ENCODE results near the gene PID1. TPM values are rescaled to one million over a fixed set of nuclear protein-coding genes. Genes with fewer than 3 reads are reported as not detected.

PID1 gene
- total and polyA plus RNA-seq, 5 donors from 2014 or later = 0.09 TPM; not detected in 4

DNA sequence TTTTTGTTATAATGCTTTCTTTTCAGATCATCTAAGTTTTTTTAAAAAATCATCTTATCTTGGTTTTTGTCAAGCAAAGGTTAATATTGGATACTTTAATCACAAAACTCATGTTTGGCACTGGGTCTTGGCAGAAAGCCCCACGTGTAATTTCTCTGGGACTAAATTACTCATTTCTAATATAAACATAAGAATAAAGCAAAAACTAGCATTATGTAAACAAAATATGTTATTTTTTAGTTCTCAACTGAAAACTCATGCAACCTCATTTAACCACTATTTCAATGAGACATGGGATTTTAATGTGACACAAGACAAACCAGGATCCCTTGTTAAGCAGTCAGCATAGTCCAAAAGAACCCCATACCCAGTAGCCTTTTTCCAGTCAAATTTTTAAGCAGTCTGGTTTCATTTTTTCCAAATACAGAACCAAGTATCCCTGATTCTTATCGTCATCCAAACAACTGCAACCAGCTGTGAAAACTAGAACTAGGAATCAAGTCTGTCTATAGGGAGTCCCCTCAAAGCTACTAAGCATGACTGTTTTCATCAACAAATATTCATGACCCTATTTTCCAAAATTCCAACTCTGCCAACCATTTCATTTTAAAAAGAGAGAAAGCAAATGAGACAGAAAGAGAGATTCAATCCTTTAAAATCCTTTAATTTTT lies 27.1 kb downstream of the PID1 start:
- no peak overlapping the region for H3K27ac Mint-ChIP-seq
- Histone ChIP-seq H3K4me1 (ENCODE audit: control insufficient read depth, insufficient read depth, low read length, poor library complexity, severe bottlenecking) (no peaks in the 10 kb centered on the region), H3K27me3 (ENCODE audit: control insufficient read depth, insufficient read depth, low read length) (no peaks in the 10 kb centered on the region), H3K4me3 (ENCODE audit: low read depth, low read length) (no peak overlapping the region), H3K9me3 (ENCODE audit: control insufficient read depth in 2 of 2, low read length in 2 of 2) (no peaks in the 10 kb centered on the region), H3K27ac (ENCODE audit: insufficient read depth, low read length, poor library complexity, severe bottlenecking) (no peak overlapping the region), H3K36me3 (ENCODE audit: control insufficient read depth, insufficient read depth, low read length) (no peaks in the 10 kb centered on the region)
- no peaks in the 10 kb centered on the region for H3K4me1 Mint-ChIP-seq
- H3K36me3 Mint-ChIP-seq = no peaks in the 10 kb centered on the region
- DNase-seq = no peak
- no peak overlapping the region for H3K4me3 Mint-ChIP-seq
- H3K27me3 Mint-ChIP-seq = no peaks in the 10 kb centered on the region
- ATAC-seq (ENCODE audit: low read depth in 2 of 2) = no peak
- H3K9me3 Mint-ChIP-seq = peaks cover 4 to 31% (median 9%) of the 10 kb centered on the region in 7 donors

DNA sequence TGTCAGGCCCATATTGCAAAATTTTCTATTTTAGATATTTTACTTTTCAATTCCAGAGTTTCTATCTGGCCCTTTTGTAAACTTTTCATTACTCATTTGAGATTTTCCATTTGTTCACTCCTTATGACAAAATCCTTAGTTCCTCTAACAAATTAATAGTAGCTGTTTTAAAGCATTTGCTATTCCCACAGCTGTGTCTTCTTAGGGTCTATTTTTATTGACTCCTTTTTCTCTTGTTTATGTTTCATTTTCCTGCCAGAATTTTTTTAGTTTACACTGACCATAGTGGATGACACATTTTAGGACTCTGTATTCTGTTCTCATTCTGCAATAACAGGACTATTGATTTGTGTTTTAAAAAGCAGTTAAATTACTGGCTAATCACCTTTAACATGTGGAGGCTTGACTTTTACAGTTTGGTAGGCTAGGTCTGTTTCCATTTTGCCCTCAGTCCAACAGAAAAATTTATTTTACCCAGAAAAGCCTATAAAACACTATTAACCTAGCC lies 30.0 kb downstream of the PID1 start:
- peaks cover 4 to 31% (median 12%) of the 10 kb centered on the region in 7 donors for H3K9me3 Mint-ChIP-seq
- peaks cover 0 to 2% of the 10 kb centered on the region in 2 experiments for H3K9me3 ChIP-seq (ENCODE audit: control insufficient read depth in 2 of 2, low read length in 2 of 2)
- no peaks in the 10 kb centered on the region for H3K27me3 Mint-ChIP-seq
- H3K27ac ChIP-seq (ENCODE audit: insufficient read depth, low read length, poor library complexity, severe bottlenecking) = no peak overlapping the region
- H3K36me3 ChIP-seq (ENCODE audit: control insufficient read depth, insufficient read depth, low read length) = no peaks in the 10 kb centered on the region
- no peaks in the 10 kb centered on the region for H3K27me3 ChIP-seq (ENCODE audit: control insufficient read depth, insufficient read depth, low read length)
- H3K4me1 Mint-ChIP-seq = no peaks in the 10 kb centered on the region
- ATAC-seq (ENCODE audit: low read depth in 2 of 2) (no peak), DNase-seq (no peak)
- H3K27ac Mint-ChIP-seq = no peak overlapping the region
- H3K4me3 Mint-ChIP-seq = no peak overlapping the region
- H3K4me1 ChIP-seq (ENCODE audit: control insufficient read depth, insufficient read depth, low read length, poor library complexity, severe bottlenecking) = no peaks in the 10 kb centered on the region
- H3K4me3 ChIP-seq (ENCODE audit: low read depth, low read length) = no peak overlapping the region
- no peaks in the 10 kb centered on the region for H3K36me3 Mint-ChIP-seq

DNA sequence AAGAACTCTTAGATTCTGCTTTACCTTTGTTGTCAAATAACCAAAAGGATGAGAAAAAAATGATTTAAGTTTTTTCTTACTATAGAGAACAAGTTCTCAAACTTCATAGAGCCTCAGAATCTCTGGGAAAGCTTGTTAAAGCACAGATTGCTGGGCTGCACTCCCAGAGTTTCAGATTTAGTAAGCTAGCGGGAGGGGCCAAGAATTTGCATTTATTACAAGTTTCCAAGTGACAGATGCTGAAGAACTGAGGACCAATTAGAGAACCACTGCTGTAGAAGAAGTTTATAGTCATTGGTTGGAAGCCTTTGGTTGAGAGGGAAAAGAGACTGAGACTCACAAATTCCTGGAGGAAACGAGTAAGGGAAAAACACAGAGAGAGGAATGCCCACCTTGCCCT lies 32.1 kb downstream of the PID1 start:
- H3K9me3 ChIP-seq (ENCODE audit: control insufficient read depth in 2 of 2, low read length in 2 of 2) = peaks cover 0 to 2% of the 10 kb centered on the region in 2 experiments
- Mint-ChIP-seq H3K4me1 (no peaks in the 10 kb centered on the region), H3K36me3 (no peaks in the 10 kb centered on the region), H3K27me3 (no peaks in the 10 kb centered on the region), H3K4me3 (no peak overlapping the region), H3K27ac (no peak overlapping the region), H3K9me3 (peaks cover 1 to 31% (median 13%) of the 10 kb centered on the region in 7 donors)
- no peaks in the 10 kb centered on the region for H3K36me3 ChIP-seq (ENCODE audit: control insufficient read depth, insufficient read depth, low read length)
- H3K27ac ChIP-seq (ENCODE audit: insufficient read depth, low read length, poor library complexity, severe bottlenecking) = no peak overlapping the region
- H3K4me1 ChIP-seq (ENCODE audit: control insufficient read depth, insufficient read depth, low read length, poor library complexity, severe bottlenecking) = no peaks in the 10 kb centered on the region
- ATAC-seq (ENCODE audit: low read depth in 2 of 2) = no peak
- H3K4me3 ChIP-seq (ENCODE audit: low read depth, low read length) = no peak overlapping the region
- no peaks in the 10 kb centered on the region for H3K27me3 ChIP-seq (ENCODE audit: control insufficient read depth, insufficient read depth, low read length)
- no peak for DNase-seq

GRCh38 chr2:229237270-229237669 lies 33.8 kb downstream of the PID1 start:
- no peak overlapping the region for H3K4me3 Mint-ChIP-seq
- Histone ChIP-seq H3K9me3 (ENCODE audit: control insufficient read depth in 2 of 2, low read length in 2 of 2) (peaks cover 0 to 2% of the 10 kb centered on the region in 2 experiments), H3K4me3 (ENCODE audit: low read depth, low read length) (no peak overlapping the region), H3K36me3 (ENCODE audit: control insufficient read depth, insufficient read depth, low read length) (no peaks in the 10 kb centered on the region), H3K27ac (ENCODE audit: insufficient read depth, low read length, poor library complexity, severe bottlenecking) (no peak overlapping the region), H3K27me3 (ENCODE audit: control insufficient read depth, insufficient read depth, low read length) (no peaks in the 10 kb centered on the region), H3K4me1 (ENCODE audit: control insufficient read depth, insufficient read depth, low read length, poor library complexity, severe bottlenecking) (no peaks in the 10 kb centered on the region)
- no peaks in the 10 kb centered on the region for H3K27me3 Mint-ChIP-seq
- DNase-seq (no peak), ATAC-seq (ENCODE audit: low read depth in 2 of 2) (no peak)
- H3K9me3 Mint-ChIP-seq = peaks cover 3 to 20% (median 9%) of the 10 kb centered on the region in 7 donors
- no peaks in the 10 kb centered on the region for H3K4me1 Mint-ChIP-seq
- no peak overlapping the region for H3K27ac Mint-ChIP-seq
- no peaks in the 10 kb centered on the region for H3K36me3 Mint-ChIP-seq

GRCh38 chr2:229235131-229235914 lies 35.8 kb downstream of the PID1 start:
- DNase-seq = no peak
- Histone ChIP-seq H3K9me3 (ENCODE audit: control insufficient read depth in 2 of 2, low read length in 2 of 2) (peaks cover 0 to 2% of the 10 kb centered on the region in 2 experiments), H3K27me3 (ENCODE audit: control insufficient read depth, insufficient read depth, low read length) (no peaks in the 10 kb centered on the region), H3K4me3 (ENCODE audit: low read depth, low read length) (no peak overlapping the region), H3K27ac (ENCODE audit: insufficient read depth, low read length, poor library complexity, severe bottlenecking) (no peak overlapping the region), H3K36me3 (ENCODE audit: control insufficient read depth, insufficient read depth, low read length) (no peaks in the 10 kb centered on the region), H3K4me1 (ENCODE audit: control insufficient read depth, insufficient read depth, low read length, poor library complexity, severe bottlenecking) (no peaks in the 10 kb centered on the region)
- H3K27me3 Mint-ChIP-seq = no peaks in the 10 kb centered on the region
- no peaks in the 10 kb centered on the region for H3K4me1 Mint-ChIP-seq
- no peak overlapping the region for H3K27ac Mint-ChIP-seq
- no peaks in the 10 kb centered on the region for H3K36me3 Mint-ChIP-seq
- no peak for ATAC-seq (ENCODE audit: low read depth in 2 of 2)
- H3K4me3 Mint-ChIP-seq = no peak overlapping the region
- peaks cover 1 to 9% (median 5%) of the 10 kb centered on the region in 7 donors for H3K9me3 Mint-ChIP-seq

DNA sequence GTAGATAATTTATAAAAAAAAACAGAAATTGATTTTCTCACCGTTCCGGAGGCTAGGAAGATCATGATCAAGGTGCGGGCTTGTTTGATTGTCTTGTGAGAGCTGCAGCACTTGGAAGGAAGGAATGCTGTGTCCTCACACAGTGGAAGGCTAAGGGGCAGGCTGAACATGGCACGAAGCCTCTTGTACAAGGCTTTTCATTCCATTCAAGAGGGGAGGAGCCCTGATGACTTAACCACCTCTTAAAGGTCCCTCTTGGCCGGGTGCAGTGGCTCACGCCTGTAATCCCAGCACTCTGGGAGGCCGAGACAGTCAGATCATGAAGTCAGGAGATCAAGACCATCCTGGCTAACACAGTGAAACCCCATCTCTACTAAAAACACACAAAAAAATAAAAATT lies 39.2 kb downstream of the PID1 start:
- Mint-ChIP-seq H3K4me1 (no peaks in the 10 kb centered on the region), H3K9me3 (peaks cover 0 to 3% (median 2%) of the 10 kb centered on the region in 7 donors), H3K4me3 (no peak overlapping the region), H3K27me3 (no peaks in the 10 kb centered on the region), H3K36me3 (no peaks in the 10 kb centered on the region), H3K27ac (no peak overlapping the region)
- no peaks in the 10 kb centered on the region for H3K4me1 ChIP-seq (ENCODE audit: control insufficient read depth, insufficient read depth, low read length, poor library complexity, severe bottlenecking)
- ATAC-seq (ENCODE audit: low read depth in 2 of 2) = no peak
- DNase-seq = no peak
- no peak overlapping the region for H3K27ac ChIP-seq (ENCODE audit: insufficient read depth, low read length, poor library complexity, severe bottlenecking)
- no peaks in the 10 kb centered on the region for H3K27me3 ChIP-seq (ENCODE audit: control insufficient read depth, insufficient read depth, low read length)
- peaks cover 0 to 2% of the 10 kb centered on the region in 2 experiments for H3K9me3 ChIP-seq (ENCODE audit: control insufficient read depth in 2 of 2, low read length in 2 of 2)
- no peak overlapping the region for H3K4me3 ChIP-seq (ENCODE audit: low read depth, low read length)
- no peaks in the 10 kb centered on the region for H3K36me3 ChIP-seq (ENCODE audit: control insufficient read depth, insufficient read depth, low read length)

DNA sequence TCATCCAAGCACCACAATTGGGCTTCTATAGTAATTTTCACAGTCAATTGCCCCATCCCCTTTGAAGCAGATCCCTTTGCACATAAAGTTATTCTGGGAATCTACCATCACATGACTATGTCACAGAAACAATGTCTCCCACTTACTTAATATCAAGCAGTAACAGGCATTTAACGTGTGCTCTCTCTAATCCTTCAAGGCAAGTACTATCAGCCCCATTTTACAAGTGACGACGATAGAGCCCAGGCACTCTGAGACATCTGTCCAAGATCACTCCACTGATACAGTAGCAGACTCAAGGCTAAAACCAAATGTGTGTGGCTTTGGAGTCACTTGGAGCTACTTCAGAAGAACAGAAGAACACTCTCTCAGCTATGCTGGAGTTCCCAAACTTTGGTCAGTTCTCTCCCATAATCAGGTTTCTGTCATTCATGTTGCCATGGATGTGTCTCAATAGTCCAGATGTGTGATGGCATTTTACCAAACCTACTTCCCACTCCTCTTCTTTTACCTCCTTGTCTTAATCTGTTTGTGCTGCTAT lies 39.7 kb downstream of the PID1 start:
- ATAC-seq (ENCODE audit: low read depth in 2 of 2) = no peak

More for the DNA sequence above, 39.7 kb downstream of the PID1 start:
- no peak overlapping the region for H3K4me3 Mint-ChIP-seq
- H3K9me3 Mint-ChIP-seq = peaks cover 0 to 3% (median 2%) of the 10 kb centered on the region in 7 donors
- Histone ChIP-seq H3K36me3 (ENCODE audit: control insufficient read depth, insufficient read depth, low read length) (no peaks in the 10 kb centered on the region), H3K27me3 (ENCODE audit: control insufficient read depth, insufficient read depth, low read length) (no peaks in the 10 kb centered on the region), H3K4me3 (ENCODE audit: low read depth, low read length) (no peak overlapping the region), H3K27ac (ENCODE audit: insufficient read depth, low read length, poor library complexity, severe bottlenecking) (no peak overlapping the region), H3K4me1 (ENCODE audit: control insufficient read depth, insufficient read depth, low read length, poor library complexity, severe bottlenecking) (no peaks in the 10 kb centered on the region), H3K9me3 (ENCODE audit: control insufficient read depth in 2 of 2, low read length in 2 of 2) (no peaks in the 10 kb centered on the region)
- no peak for DNase-seq
- no peaks in the 10 kb centered on the region for H3K4me1 Mint-ChIP-seq
- no peak overlapping the region for H3K27ac Mint-ChIP-seq
- H3K36me3 Mint-ChIP-seq = no peaks in the 10 kb centered on the region
- no peaks in the 10 kb centered on the region for H3K27me3 Mint-ChIP-seq
